Heart left ventricle (tissue), 13 donors: Measurements from ENCODE around the gene AHSA1.
"Not testable (repeated sequence)": the region's sequence is repeated elsewhere in the genome, so short reads cannot be mapped to it uniquely, and the experiment has no call there.

Experiments used
- CTCF ChIP-seq, 12 donors: fragments of 200-600 bp; sonication (generic) in 4 of 12; IDR thresholded peaks; one replicate each; pipeline versions ENCODE4 v1.5.0 to v1.8.0; 2018 to 2022; ENCODE audit warnings: antibody characterized with exemption in 12 of 12, mild to moderate bottlenecking in 5 of 12
- POLR2A ChIP-seq, 2 donors: fragments of 450-650 bp; IDR thresholded peaks; one replicate each; pipeline ENCODE4 v1.6.1; 2017; ENCODE audit warnings: antibody characterized with exemption in 2 of 2, mild to moderate bottlenecking in 2 of 2, moderate library complexity in 2 of 2
- donor health status: ischemic (EF 13 %, LVEDD 7.1; RV severe dilation, severe dysfunction).
- donor health status: DM: no; HTN: yes; CAD: no.
- donor health status: DM: no; HTN: no; CAD: no.
- donor health status: ischemic (EF 25% LVEDD 6.9; RV normal size, moderate dysfunction).
- donor health status: ischemic (EF 25% LVEDD 5.7; RV mildly dilated, moderate dysfunction).
- donor health status: ischemic (EF 35%, LVEDD 5.7; RV mildly dilated, moderate dysfunction).
- donor health status: nonischemic (EF 11% LVEDD 7.7; RV severe dilation, severe dysfunction).
- donor health status: DM: yes; HTN: yes; CAD: no.
- donor health status: PGD.
- donor health status: ischemic (EF 29% LVEDD 5.4; RV normal size, mild dysfunction).
- donor health status: nonischemic (EF 23%, LVEDD 6.1; RV moderate dilation, normal function).

DNA sequence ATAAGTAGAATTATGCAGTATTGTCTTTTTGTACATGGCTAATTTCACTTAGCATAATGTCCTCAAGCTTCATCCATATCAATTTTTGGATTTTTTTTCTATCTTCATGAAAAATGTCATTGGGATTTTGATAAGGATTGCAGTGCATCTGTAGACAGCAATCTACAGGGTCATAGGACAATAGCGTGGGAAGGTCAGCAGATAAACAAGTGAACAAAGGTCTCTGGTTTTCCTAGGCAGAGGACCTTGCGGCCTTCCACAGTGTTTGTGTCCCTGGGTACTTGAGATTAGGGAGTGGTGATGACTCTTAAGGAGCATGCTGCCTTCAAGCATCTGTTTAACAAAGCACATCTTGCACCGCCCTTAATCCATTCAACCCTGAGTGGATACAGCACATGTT, 41.8 kb upstream of the AHSA1 start:
- not testable (repeated sequence) for TF ChIP-seq CTCF, POLR2A (IDR thresholded peaks at IDR 0.05)
